ENCODE data around the gene WDFY4. TPM values are rescaled to one million over a fixed set of nuclear protein-coding genes. Genes with fewer than 3 reads are reported as not detected.

The WDFY4 gene
- polyA plus RNA-seq, 1 donor (not counting 4 experiments of a cell fraction or from before 2014, with no cell fraction given): 0.04 TPM

DNA sequence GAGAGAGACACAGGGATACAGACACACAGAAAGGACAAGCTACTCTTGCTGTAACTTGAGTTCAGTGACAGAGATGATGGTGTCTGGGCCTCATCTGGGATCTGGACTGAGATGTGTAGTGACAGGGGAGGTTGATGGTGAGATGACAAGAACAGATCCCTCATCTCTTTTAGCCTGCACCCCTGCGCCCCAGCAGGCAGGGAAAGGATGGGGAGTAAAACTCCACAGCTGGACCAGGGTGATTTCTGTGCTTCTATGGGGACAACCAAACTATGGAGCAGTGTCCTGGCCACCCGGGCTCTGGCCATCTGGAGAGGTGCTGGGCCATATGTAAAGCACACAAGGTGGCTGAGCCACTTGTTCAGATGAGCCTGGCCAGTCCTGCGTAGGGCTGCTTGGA lies 259.5 kb downstream of the WDFY4 start:
- Histone ChIP-seq H2AFZ (ENCODE audit: control insufficient read depth, low read length) (no peak overlapping the region), H3K4me3 (ENCODE audit: control insufficient read depth in 2 of 3, extremely low read depth in 1 of 3, insufficient read depth in 2 of 3, low read depth in 1 of 3, low read length in 3 of 3) (no peak overlapping the region), H3K9ac (ENCODE audit: control insufficient read depth, extremely low read depth, insufficient read depth, low read length) (no peak overlapping the region), H3K9me3 (ENCODE audit: control insufficient read depth, low read depth, low read length) (no peaks in the 10 kb centered on the region), H3K4me1 (ENCODE audit: control insufficient read depth, extremely low read depth, insufficient read depth, low read length) (no peaks in the 10 kb centered on the region), H3K36me3 (ENCODE audit: control insufficient read depth in 2 of 2, extremely low read depth in 1 of 2, insufficient read depth in 2 of 2, low read length in 2 of 2) (no peaks in the 10 kb centered on the region), H3K27me3 (ENCODE audit: control insufficient read depth, extremely low read depth, insufficient read depth, low read length) (peaks cover 4% of the 10 kb centered on the region), H3K4me2 (ENCODE audit: control insufficient read depth, extremely low read depth, insufficient read depth, low read depth, low read length) (no peak overlapping the region), H3K79me2 (ENCODE audit: control insufficient read depth, insufficient read depth, low read length) (no peaks in the 10 kb centered on the region), H3K27ac (ENCODE audit: control insufficient read depth, insufficient read depth, low read length) (no peak overlapping the region), H4K20me1 (ENCODE audit: control insufficient read depth, extremely low read depth, insufficient read depth, low read length) (no peaks in the 10 kb centered on the region), H3K9me1 (ENCODE audit: control insufficient read depth, extremely low read depth, insufficient read depth, low read length) (no peaks in the 10 kb centered on the region)
- TF ChIP-seq EZH2 (IDR thresholded peaks at IDR 0.05; ENCODE audit: low read length): no peak
- TF ChIP-seq, protein P1, sequence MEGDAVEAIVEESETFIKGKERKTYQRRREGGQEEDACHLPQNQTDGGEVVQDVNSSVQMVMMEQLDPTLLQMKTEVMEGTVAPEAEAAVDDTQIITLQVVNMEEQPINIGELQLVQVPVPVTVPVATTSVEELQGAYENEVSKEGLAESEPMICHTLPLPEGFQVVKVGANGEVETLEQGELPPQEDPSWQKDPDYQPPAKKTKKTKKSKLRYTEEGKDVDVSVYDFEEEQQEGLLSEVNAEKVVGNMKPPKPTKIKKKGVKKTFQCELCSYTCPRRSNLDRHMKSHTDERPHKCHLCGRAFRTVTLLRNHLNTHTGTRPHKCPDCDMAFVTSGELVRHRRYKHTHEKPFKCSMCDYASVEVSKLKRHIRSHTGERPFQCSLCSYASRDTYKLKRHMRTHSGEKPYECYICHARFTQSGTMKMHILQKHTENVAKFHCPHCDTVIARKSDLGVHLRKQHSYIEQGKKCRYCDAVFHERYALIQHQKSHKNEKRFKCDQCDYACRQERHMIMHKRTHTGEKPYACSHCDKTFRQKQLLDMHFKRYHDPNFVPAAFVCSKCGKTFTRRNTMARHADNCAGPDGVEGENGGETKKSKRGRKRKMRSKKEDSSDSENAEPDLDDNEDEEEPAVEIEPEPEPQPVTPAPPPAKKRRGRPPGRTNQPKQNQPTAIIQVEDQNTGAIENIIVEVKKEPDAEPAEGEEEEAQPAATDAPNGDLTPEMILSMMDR (optimal IDR thresholded peaks at IDR 0.05 in 1 of 3, IDR thresholded peaks at IDR 0.05 in 1 of 3, conservative IDR thresholded peaks at IDR 0.05 in 1 of 3; ENCODE audit: extremely low read depth in 1 of 3, insufficient read depth in 2 of 3, low read length in 3 of 3): no peak
- no peak for FAIRE-seq
- no peak for DNase-seq (ENCODE audit: low read depth, low spot score)
- dilution Hi-C loops (cut with MboI; ENCODE audit: extremely low pct_ligation_motif_present, low sequenced_read_pairs): no loop called here

DNA sequence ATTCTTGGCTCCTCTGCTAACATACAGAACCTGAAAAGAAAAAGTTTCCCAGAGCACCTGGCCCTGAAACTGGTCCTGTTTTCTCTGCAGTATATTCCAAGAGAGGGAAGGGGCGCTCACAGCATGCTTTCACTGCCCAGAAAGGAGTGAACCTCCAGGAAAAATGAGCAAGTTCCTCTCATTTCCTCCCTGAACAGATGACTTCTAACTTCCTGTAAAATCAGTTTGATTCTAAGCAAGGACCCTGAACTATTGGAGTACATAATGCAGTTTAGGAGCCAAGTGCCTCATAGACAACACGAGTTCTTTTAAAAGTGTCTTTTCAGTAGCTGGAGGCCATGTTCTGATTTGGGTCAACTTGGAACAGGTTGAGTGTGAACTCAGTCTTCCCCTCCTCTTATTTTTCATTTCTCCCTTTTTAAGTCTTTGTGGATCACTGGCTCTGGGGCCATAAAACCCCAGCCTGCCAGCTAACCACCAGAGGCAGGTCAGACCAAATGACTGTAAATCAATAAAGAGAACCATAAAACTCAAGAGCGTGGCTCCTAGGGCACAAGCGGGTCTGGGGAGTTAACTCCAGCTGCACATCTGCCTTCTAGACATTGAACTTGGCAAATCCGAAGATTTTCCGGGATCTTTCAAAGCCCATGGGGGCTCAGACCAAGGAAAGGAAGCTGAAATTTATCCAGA lies 260.9 kb downstream of the WDFY4 start:
- Histone ChIP-seq H3K9ac (ENCODE audit: control insufficient read depth, extremely low read depth, insufficient read depth, low read length) (no peak overlapping the region), H3K9me3 (ENCODE audit: control insufficient read depth, low read depth, low read length) (no peaks in the 10 kb centered on the region), H3K9me1 (ENCODE audit: control insufficient read depth, extremely low read depth, insufficient read depth, low read length) (no peaks in the 10 kb centered on the region), H3K27ac (ENCODE audit: control insufficient read depth, insufficient read depth, low read length) (no peak overlapping the region), H3K27me3 (ENCODE audit: control insufficient read depth, extremely low read depth, insufficient read depth, low read length) (peaks cover 4% of the 10 kb centered on the region), H2AFZ (ENCODE audit: control insufficient read depth, low read length) (no peak overlapping the region), H3K4me3 (ENCODE audit: control insufficient read depth in 2 of 3, extremely low read depth in 1 of 3, insufficient read depth in 2 of 3, low read depth in 1 of 3, low read length in 3 of 3) (no peak overlapping the region), H3K36me3 (ENCODE audit: control insufficient read depth in 2 of 2, extremely low read depth in 1 of 2, insufficient read depth in 2 of 2, low read length in 2 of 2) (no peaks in the 10 kb centered on the region), H3K4me1 (ENCODE audit: control insufficient read depth, extremely low read depth, insufficient read depth, low read length) (no peaks in the 10 kb centered on the region), H4K20me1 (ENCODE audit: control insufficient read depth, extremely low read depth, insufficient read depth, low read length) (no peaks in the 10 kb centered on the region), H3K4me2 (ENCODE audit: control insufficient read depth, extremely low read depth, insufficient read depth, low read depth, low read length) (no peak overlapping the region), H3K79me2 (ENCODE audit: control insufficient read depth, insufficient read depth, low read length) (no peaks in the 10 kb centered on the region)
- dilution Hi-C loops (cut with MboI; ENCODE audit: extremely low pct_ligation_motif_present, low sequenced_read_pairs): no loop called here
- no peak for FAIRE-seq
- no peak for DNase-seq (ENCODE audit: low read depth, low spot score)
- TF ChIP-seq, protein P1 (optimal IDR thresholded peaks at IDR 0.05 in 1 of 3, IDR thresholded peaks at IDR 0.05 in 1 of 3, conservative IDR thresholded peaks at IDR 0.05 in 1 of 3; ENCODE audit: extremely low read depth in 1 of 3, insufficient read depth in 2 of 3, low read length in 3 of 3): no peak
- no peak for TF ChIP-seq EZH2 (IDR thresholded peaks at IDR 0.05; ENCODE audit: low read length)

Measured in keratinocyte (primary cell).